NCI-H82 treated with DMSO at 0.1 percent for 48 hours (cell line): Measurements from ENCODE around the gene MIB2.
"Not testable (repeated sequence)": the region's sequence is repeated elsewhere in the genome, so short reads cannot be mapped to it uniquely, and the experiment has no call there.

Experiments used
- DNase-seq: peaks from one replicate; lab custom pipeline; 2025; ENCODE audit not compliant: unreplicated experiment; lab: John Stamatoyannopoulos, UW

Gene MIB2

GRCh38 chr1:1615256-1616044 lies at the start of gene MIB2:
Gene MIB2 (plus strand): TSS chr1:1615500. CDS start chr1:1623453, 7,953 bp downstream.
- peak; percentile 87 for DNase-seq

- DNase-seq: no peak
Observed at GRCh38 chr1:1567152-1567875, 48.0 kb upstream of the MIB2 start.

- DNase-seq: no peak
Observed at GRCh38 chr1:1567891-1568291, 47.4 kb upstream of the MIB2 start.

GRCh38 chr1:1569341-1569740 lies 46.0 kb upstream of the MIB2 start:
- DNase-seq: no peak

GRCh38 chr1:1573843-1574720 lies 41.2 kb upstream of the MIB2 start:
- DNase-seq: no peak

GRCh38 chr1:1574721-1575537 lies 40.4 kb upstream of the MIB2 start, which contains the start of gene SSU72:
Gene SSU72 (minus strand): TSS chr1:1574863. CDS start chr1:1574557, 306 bp downstream.
- peak; percentile 76 for DNase-seq

GRCh38 chr1:1577367-1578011 lies 37.8 kb upstream of the MIB2 start:
- no peak for DNase-seq

GRCh38 chr1:1578371-1578940 lies 36.8 kb upstream of the MIB2 start:
- DNase-seq: no peak

GRCh38 chr1:1582585-1583346 lies 32.5 kb upstream of the MIB2 start:
- no peak for DNase-seq

GRCh38 chr1:1583347-1584010 lies 31.8 kb upstream of the MIB2 start:
- no peak for DNase-seq

- no peak for DNase-seq
Observed at GRCh38 chr1:1591452-1591851, 23.8 kb upstream of the MIB2 start.

- DNase-seq: no peak
Observed at GRCh38 chr1:1593834-1594601, 21.3 kb upstream of the MIB2 start.

GRCh38 chr1:1594602-1595260 lies 20.6 kb upstream of the MIB2 start:
- DNase-seq: no peak

GRCh38 chr1:1595341-1595740 lies 20.0 kb upstream of the MIB2 start:
- not testable (repeated sequence) for DNase-seq

GRCh38 chr1:1596493-1597274 lies 18.6 kb upstream of the MIB2 start:
- no peak for DNase-seq

- DNase-seq: no peak
Observed at GRCh38 chr1:1597275-1597930, 17.9 kb upstream of the MIB2 start.
